Left hindlimb (tissue), 1 donor: ENCODE data around the gene GARIN3.

Experiments
- DNase-seq: peaks from one replicate; pipeline ENCODE4 v3.0.0-alpha.2; 2018

GARIN3 gene

DNA sequence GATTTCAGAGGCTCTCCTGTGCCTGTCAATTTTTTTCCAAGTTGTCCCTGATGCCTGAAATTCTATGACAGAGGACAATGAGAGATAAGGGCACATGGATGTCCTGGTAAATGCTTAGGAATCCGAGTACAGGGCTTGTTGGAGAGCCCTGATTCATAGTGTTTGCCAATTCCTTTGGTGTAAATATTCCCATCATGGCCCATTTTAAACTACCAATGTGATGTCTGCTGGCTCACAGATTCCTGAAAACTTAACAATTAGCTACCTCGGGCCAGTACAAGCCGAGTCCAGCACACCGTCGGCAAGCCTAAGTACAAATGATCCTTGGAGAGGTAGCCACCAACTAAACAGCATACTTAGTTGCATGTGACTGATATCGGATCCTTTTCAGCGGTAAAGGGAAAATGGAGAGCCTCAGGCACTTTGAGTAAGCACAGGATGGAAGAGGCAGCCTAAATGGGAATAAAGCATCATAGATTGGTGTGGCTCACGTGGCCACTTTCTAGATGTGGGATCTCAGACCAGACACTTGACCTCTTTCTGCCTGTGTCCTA lies 18.1 kb upstream of the GARIN3 start:
- no peak for DNase-seq

DNA sequence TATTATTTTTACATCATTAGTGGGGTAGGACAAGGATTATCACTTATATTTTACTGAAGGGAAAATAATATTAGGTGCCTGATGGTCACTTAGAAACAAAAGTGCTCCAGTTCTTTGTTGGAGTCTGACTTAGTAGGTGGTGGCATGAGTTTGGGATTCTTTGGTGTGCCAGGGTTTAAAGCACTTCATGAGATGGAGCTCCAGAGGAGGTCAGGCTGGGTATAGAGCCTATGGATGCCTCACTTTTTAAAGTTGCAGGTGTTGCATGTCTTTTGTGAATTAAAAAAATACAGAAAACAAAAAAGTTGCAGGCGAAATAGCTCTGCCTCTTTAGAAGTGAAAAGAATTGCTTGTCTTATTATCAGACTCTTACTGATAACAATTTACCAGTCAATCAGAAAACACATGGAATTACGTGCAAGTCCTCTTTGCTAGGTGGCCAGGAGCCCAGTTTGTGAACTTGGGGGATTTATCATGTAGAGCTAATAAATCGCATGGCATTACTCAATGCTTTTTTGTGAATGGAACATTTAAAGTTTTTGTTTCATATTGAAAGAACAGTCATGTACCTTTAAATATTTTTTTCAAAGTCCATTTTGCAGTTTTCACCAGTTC lies 16.2 kb upstream of the GARIN3 start:
- DNase-seq = no peak

DNA sequence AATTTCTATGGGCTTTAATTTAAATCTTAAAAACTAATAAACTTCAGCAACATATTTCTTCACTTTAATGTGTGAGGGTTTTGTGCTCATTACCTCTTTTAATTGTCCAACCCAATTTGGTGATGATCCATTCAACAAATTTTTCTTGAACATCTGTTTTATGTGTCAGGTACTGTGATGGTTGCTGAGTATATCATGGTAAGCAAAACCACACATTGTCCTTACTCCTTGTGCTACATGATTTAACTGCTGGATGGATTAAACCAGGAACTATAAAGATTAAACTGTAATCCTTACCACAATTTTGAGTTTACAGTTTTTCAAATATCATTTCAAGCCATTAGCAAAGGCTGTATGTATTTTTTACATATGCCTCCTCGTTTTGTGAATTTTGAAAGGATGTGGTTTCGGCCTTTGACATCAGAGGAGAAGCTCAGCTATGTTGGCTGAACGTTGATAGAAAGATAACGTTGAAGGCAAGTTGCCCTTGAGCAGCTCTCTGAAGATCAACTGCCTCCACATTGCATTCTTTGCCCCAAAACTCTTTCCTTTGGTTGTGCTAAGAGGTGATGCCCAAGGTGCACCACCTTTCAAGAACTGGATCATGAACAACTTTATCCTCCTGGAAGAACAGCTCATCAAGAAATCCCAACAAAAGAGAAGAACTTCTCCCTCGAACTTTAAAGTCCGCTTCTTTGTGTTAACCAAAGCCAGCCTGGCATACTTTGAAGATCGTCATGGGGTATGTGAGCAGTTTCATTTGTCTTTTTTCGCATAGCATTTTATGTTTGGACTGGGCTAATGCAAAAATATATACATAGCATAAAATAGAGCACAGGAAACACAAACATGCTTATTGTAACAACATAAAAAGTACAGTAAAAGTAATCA lies 14.6 kb upstream of the GARIN3 start, which contains the start of gene ITK:
ITK (plus strand) TSS at position 467 of the 891 bp plus-strand sequence; CDS start at position 605, 138 bp downstream.
- no peak for DNase-seq

DNA sequence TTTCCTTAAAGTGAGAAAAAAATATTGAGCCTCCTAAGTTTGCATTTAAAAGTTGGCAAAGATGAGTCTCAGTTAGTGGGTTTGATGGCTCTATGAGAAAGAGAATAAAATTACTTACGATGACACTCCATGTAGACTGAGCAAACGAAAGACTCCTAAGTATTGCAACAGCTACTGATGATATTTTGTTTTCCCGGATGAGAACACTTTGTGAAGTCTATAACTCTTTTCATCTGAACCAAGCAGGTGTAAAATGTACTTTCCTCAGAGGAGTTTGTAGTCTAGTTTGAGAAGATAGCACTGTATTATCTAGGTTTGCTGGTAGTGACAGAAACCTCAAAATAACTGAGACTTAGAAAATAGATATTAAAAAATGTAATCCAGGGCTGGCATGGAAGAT lies 12.9 kb upstream of the GARIN3 start:
- no peak for DNase-seq

DNA sequence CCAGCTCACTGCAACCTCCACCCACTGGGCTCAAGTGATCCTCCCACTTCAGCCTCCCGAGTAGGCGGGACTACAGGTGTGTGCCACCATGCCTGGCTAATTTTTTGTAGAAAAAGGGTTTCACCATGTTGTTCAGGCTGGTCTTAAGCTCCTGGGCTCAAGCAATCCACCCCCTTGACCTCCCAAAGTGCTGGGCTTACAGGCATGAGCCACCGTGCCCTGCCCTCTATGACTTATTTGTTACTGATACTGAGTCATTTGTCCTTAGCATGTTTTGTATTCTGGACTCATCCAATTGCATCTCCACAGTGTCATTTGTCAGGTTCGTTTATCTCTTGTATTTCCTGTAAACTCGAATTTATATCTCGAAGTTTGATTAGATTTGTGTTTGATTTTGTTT lies 11.9 kb upstream of the GARIN3 start:
- no peak for DNase-seq

DNA sequence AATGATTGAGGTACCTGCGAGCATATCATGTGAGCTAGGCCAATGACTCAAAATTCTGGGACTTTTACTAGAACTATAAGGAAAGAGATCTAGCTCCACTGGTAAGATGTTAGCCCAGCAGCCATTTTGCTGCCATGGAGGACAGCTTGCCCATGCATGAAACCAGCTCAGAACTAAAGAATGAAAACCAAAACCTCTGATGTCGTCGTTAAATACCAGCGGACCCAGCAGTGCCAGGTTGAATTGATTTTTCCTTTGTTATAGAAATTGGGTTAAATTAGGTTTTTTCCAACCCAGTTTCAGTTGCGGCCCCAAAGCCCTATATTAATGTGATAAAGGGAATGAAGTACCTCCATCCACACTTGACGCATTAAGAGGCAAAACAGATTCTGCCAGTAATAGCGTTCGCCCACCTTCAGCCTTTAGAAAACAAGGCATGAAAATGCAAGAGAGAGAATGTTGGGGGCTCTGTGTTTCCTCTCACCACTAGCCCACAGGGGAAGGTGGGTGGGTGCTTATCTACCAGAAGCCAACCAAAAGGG lies 9.1 kb upstream of the GARIN3 start:
- no peak for DNase-seq

DNA sequence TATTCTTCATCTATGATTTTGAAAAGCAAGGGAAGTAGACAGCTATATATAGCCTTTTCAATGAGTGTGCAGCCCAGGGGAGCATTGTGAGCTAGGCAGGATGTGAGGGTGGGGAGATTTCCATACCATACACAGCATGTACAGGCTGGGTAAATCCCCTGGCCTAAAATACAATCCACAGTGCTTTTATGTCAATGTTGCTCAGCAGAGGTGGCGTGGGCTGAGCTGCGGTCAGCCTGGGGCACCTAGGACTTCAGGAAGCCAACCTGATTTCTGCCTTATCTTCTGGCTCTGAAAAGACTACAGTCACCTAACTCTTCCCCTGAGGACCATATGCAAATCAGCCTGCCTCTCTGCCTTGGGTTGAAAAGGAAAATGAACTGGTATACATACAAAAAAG lies 6.3 kb upstream of the GARIN3 start:
- no peak for DNase-seq

DNA sequence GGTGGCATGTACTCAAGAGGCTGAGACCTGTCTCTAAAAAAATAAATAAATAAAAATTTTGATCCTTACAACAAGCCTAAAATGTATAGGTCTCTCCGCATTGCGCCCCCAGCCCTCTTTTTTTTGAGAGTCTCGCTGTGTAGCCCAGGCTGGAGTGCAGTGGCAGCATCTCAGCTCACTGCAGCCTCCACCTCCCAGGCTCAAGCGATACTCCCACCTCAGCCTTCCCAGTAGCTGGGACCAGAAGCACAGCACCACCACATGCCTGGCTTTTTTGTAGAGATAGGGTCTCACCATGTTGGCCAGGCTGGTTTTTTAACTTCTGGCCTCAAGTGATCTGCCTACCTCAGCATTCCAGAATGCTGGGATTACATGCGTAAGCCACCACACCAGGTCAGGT lies 2.2 kb upstream of the GARIN3 start:
- no peak for DNase-seq

DNA sequence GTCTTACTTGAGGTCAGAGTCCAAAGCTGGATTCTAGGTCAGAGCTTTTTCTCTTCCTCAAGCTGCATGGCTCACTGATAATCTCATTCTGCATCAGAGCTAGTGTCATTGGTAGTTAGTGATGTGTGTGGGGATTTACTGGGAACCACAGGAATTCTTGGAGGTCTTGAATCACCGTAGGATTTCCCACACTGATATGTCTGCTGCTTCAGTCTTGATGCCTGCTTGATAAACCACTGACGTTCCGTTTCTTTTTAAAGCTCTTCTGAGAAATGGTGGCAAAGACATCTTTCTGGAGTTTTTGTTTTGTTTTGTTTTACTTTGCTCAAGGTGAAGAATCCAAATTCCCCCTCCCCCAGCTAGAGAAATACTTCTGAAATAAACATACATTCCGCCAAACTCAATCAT lies 1.2 kb upstream of the GARIN3 start:
- no peak for DNase-seq

DNA sequence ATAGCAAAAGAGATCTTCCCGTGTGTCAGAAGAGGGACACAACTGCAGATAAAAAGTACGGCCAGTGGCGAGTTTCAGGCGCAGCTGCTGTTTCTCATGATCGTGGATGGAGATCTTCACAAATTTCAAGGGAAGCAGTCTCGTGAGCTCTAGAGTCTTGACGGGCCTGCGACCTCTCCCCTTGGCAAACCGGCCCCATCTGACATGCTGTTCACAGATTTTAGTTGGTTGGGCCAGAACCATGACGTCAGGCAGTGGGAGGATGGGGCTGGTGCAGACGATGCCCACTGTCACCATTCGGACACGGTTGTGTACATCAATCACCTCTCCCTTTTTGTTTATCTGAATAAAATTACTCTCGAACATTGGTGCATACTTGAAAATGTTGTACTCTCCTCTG lies 396 bp downstream of the GARIN3 start:
- no peak for DNase-seq

DNA sequence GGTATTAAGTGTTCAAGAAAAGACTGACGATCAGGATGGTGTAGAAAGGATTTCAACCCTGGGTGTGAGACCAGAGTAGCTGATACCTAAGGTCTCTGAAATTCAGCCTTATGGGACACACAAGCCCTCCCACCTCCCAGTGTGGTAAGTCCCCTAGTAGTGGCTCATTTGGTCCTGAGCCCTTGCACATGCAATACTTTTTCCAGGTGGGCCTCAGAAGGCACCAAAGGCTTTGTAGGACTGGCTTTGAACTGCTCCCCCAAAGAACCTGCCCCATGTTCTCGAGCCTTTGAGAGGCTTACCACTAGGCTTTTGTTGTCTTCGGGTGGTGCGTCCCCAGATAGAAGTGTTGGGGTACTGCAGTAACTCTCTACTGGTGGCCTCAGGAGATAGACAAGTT lies 803 bp downstream of the GARIN3 start:
- DNase-seq = no peak

DNA sequence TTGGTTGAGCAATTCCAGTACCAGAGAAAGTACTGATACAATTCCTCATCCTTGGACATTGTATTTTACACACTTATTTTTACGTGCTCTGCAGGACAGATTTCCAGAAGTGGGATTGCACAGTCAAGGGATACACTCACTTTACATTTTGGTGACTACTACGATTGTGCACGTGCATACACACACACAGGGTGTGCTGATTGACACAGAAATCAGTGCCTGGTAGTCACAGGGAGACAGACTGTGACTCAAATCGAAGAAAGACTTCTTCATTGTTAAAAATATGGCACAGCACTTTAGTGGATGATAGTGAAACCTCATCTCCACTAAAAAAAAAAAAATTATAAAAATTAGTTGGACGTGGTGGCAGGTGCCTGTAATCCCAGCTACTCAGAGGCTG lies 1.5 kb downstream of the GARIN3 start:
- no peak for DNase-seq

DNA sequence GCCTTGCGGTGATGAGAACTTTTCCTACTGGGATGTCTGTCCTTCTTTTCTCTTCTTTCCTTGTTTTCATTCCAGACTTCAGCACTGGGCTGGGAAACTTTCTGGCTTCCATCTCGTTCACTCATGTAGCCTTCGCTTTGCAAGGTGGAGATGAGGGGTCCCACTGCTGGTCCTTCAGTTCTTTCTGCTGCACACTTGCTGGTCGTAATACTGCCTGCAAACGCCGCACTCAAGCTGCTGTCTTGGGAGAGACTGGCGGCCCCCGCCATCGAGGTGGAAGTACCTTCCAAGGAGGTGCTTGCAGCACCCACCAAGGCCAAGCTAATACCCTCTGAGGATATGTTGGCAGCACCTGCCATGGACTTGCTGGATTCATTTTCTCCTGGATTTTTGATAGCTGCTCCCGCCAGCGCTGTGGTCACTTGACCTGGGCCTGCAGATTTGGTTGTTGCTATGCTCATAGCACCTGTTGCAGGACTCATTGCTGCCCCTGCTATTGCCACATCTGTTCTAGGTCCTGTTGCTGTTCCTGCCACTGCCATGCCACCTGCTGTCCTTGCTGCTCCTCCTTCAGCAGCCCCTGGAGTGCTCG lies 3.0 kb downstream of the GARIN3 start:
- no peak for DNase-seq

DNA sequence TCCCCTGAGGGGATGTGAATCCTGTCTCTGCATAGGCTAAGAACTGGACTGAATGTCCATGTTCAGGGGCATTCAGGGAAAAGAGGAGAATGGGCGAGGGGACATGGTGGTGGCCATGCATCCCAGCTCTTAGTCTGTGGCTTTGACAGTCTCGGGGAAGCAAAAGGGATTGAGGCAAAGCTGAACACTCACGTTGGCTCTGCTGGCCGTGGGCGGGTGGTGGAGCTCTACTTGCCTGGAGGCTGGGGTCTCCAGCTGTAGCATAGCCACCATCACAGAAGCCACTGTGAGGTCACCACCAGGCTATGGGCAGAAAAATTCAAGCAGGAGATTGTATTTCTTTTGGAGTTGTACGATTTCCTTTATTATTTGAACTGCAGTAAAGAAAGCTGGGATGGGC lies 4.1 kb downstream of the GARIN3 start:
- DNase-seq = no peak

DNA sequence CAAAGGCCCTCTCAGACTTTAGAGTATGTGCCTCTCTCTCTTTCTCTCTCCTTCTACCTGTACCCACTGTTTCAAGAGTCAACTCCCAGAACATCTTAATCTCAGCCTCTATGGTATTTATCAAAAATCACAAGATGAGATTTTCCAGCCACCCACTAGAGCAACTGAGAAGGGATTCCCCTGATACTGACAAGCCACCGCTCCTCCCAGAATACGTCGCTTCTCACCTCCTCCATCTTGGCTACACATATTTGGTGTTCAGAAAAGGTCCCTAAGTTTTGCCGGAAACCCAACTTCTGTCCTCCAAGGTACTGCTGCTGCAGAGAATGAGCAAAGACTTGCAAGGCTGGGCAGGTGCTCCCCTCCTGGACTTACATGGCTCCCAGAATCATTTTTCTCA lies 6.1 kb downstream of the GARIN3 start:
- DNase-seq = no peak

DNA sequence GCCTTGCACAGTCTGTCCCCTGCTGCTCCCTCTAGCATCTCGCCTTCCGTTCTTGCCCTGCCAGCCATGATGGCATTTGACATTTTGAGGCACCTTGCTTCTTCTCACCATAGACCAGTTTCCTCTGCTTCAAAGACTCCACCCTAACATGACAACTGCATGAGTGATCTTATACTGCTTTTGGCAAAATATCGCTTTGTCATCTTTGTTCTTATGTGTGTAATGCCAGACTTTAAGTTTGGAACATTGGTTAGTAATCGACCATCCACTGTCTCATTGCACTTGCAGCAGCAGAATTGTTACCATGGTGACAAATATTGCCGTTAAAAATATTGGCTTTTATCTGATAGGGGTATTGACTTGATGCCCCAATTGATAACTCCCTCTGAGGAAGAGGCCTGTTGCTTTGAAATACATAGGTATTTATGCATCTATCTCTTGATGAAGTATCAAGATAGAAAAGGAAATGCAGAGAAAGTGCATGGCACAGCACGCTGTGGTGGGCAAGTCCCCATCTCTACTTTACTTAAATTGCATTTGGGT lies 6.8 kb downstream of the GARIN3 start:
- DNase-seq = no peak

DNA sequence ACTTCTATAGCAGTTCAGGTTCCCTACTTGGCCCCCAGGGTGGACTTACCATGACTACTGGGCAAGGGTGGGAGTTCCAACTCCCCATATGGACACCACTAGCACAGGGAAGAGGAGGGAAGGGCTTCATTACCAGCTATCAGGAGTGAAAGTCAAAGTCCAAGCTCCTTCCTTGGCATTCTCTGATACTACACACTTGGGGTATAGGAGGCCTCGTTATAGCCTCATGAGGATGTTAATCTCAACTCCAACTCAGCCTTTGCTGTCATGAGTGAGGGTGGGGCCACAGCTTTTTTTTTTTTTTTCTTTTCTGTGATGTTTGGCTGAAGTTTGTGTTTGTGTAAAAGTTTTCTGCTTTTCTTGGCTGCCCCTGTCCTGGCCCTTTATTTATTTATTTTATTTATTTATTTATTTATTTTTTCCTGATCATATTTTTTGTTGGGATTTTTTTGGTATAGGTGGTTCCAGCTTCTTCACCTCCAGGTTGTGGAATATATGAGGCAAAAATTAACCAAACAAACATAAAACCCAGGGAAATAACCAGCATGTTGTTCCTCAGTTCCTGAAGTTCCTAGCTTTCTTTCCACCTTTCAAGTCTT lies 8.7 kb downstream of the GARIN3 start:
- DNase-seq = no peak

DNA sequence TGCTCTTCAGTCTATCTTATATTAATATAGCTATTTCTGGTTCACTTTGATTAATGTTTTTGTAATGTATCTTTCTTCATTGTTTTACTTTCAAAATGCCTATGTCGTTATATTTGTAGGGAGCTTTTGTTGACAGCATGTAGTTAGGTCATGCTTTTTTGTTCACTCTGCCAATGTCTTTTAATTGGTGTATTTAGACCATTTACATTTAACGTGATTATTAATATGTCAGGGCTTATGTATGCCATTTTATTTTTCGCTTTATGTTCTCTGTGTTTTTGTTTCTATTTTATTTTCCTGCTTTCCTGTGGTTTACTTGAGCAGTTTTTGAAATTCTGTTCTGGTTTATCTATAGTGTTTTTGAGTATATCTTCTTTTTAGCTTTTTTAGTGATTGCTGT lies 10.8 kb downstream of the GARIN3 start:
- no peak for DNase-seq

DNA sequence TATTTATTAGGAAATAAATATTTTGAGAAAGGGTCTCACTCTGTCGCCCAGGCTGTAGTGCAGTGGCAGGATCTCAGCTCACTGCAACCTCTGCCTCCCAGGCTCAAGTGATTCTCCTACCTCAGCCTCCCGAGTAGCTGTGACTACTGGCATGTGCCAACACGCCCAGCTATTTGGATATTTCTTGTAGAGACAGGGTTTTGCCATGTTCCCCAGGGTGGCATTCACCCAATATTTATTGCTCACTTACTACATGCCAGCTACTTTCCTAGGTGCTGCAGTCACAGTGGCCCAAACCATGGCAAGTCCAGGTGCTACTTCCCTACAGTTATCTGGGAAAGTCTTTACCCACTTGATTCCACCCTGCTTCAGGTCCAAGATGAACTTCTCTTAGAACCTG lies 15.1 kb downstream of the GARIN3 start:
- DNase-seq = no peak

DNA sequence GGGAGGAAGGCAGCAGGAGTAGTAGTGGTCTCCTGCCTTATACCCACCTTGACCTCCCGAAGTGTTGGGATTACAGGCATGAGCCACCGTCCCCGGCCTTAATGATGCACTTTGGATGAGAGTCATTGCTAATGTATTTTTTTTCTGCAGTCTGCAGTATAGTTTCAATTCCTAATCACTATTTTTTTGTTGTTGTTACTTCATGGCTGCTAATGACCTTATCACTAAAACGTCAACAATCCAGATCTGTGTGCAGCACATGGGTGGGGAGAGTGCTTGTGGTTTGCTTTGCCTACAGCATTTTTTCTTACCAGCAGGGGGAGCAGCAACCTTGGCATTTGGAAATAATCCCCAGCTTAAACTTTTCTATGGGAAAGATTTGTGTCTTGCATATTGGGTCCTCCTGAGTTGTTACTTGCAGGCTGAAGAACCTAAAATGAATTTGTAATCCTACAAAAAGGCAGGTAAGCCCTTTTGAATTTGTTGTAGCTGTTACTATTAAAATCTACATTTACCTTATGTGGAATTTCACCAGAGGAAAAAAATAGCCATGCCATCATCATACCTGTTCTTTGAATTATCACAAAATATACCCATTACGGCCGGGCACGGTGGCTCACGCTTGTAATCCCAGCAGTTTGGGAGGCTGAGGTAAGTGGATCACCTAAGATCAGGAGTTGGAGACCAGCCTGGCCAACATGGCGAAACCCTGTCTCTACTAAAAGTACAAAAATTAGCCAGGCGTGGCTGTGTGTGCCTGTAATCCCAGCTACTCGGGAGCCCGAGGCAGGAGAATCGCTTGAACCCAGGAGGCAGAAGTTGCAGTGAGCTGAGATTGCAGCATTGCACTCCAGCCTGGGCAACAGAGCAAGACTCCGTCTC lies 17.1 kb downstream of the GARIN3 start:
- DNase-seq = peak; percentile 68

DNA sequence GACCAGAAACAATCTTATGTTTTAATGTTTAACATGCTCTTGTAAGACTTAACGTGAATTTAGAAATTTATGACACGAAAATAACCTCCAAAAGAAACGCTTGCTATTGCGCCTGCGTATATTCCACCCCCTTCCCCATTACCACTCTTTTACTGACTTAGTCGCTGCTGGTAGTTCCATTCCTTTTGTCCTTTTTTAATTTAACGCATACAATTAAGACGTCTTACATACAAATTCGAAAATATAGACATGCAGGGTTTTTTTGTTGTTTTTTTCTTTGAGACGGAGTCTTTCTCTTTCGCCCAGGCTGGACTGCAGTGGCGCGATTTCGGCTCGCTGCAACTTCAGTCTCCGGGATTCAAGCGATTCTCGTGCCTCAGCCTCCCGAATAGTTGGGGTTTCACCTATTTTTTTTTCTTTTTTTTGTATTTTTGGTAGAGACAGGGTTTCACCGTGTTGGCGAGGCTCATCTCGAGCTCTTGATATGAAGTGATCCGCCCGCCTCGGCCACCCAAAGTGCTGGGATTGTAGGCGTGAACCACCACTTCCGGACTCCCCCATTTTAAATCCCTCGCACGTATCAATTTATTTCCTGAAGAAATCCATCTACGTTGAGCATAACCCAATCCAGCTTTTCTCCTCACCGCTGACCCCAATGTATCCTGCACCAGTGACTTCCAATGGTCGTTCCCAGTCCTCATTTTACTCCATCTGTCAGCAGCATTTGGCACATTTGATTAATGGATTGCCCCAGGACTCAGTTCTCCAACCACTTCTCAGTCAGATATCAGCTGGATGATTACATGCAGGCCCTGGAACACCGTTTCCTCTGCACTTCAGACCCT lies 22.7 kb downstream of the GARIN3 start:
- peak; percentile 64 for DNase-seq
